ENCODE results near the gene LRRN2. TPM values are rescaled to one million over a fixed set of nuclear protein-coding genes. Genes with fewer than 3 reads are reported as not detected.
"Not testable (repeated sequence)": the region's sequence is repeated elsewhere in the genome, so short reads cannot be mapped to it uniquely, and the experiment has no call there.

LRRN2 gene
- total RNA-seq, 8 experiments from 2014 or later: 0.70 to 24.4 (median 6.0) TPM

DNA sequence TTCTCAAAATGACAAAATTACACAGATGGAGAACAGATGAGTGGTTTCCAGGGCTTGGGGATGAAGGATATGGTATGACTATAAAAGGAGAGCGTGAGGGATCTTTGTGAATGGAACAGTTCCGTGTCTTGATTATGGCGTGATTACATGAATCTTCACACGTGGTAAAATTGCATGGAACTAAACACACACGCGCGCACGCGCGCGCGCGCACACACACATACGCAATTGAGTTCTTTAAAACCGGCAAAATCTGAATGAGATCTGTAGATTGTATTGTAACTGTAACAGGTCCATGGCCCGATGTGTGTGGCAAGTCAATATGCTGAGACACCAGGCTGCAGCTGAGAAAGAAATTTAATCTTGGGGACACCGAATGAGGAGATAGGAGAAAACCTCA lies 11.1 kb upstream of the LRRN2 start:
- Histone ChIP-seq H3K4me1 (replicated peaks in 1 of 2) (peaks cover 20 to 24% of the 10 kb centered on the region in 2 donors), H3K4me3 (no peak overlapping the region), H3K27ac (no peak overlapping the region)
- in situ Hi-C loops (cut with MboI; ENCODE audit: low pct_unique_long_range_greater_than_20kb in 2 of 9, low sequenced_read_pairs in 9 of 9, unreplicated experiment in 9 of 9): no loop called here
- 20 to 96% (median 86%) methylated on average over 3 to 17 of the region's 17 CpGs; no CpG with 5 or more reads in 1 of the 10 experiments for WGBS, 10 experiments
- no peak for ATAC-seq (replicated peaks in 6 of 8)

DNA sequence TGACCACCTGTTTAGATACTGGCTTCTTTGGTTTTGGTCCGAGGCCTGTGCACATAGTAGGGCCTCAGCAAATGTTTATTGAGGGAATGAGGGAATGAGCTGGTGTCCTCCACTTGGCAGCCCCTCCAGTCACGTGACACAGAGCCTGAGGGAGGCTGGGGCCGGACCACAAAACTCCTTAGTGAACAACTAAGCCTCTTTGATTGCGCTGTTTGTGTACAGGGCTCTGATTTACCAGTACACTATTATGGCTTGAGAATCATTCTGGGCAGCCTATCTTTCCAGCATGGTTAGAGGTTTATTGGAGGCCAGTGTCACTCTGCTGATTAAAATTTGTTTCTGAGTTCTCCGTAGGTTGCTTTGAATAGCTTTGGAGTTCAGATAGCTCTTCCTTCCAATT lies 10.2 kb upstream of the LRRN2 start:
- ATAC-seq (replicated peaks in 6 of 8): no peak
- no peak overlapping the region for H3K4me3 ChIP-seq
- in situ Hi-C loops (cut with MboI; ENCODE audit: low pct_unique_long_range_greater_than_20kb in 2 of 9, low sequenced_read_pairs in 9 of 9, unreplicated experiment in 9 of 9): no loop called here
- no peak overlapping the region for H3K27ac ChIP-seq
- 10 to 100% (median 81%) methylated on average over 1 to 5 of the region's 5 CpGs; no CpG with 5 or more reads in 3 of the 10 experiments for WGBS, 10 experiments
- peaks cover 22 to 26% of the 10 kb centered on the region in 2 donors for H3K4me1 ChIP-seq (replicated peaks in 1 of 2)

DNA sequence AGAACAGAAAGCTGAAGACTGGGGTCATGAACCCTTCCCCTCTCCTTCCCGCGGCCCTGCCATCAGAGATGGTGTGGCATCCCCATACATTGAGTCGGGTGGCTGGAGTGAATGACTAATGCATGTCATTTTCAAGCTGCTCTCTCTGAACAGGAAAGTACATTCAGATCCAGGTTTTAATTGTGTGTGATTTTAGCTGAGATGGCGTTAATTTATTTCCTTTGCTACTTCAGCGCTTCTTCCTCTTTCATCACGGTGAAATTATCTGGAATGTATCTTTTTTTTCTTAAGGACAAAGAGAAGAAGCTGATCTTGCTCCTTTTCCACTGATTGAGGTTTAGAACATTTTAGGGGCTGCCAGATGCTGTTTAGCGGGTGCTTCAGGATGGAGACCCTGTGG lies 8.6 kb upstream of the LRRN2 start:
- Histone ChIP-seq H3K4me3 (no peak overlapping the region), H3K27ac (peak overlapping the region in 1 of 2 donors; percentile 8), H3K4me1 (replicated peaks in 1 of 2) (peaks cover 22 to 26% of the 10 kb centered on the region in 2 donors)
- 0 to 100% (median 83%) methylated on average over 1 to 7 of the region's 7 CpGs; no CpG with 5 or more reads in 1 of the 10 experiments for WGBS, 10 experiments
- ATAC-seq (replicated peaks in 6 of 8): peak in 1 of 8 experiments; percentile 19
- in situ Hi-C loops (cut with MboI; ENCODE audit: low pct_unique_long_range_greater_than_20kb in 2 of 9, low sequenced_read_pairs in 9 of 9, unreplicated experiment in 9 of 9): no loop called here

DNA sequence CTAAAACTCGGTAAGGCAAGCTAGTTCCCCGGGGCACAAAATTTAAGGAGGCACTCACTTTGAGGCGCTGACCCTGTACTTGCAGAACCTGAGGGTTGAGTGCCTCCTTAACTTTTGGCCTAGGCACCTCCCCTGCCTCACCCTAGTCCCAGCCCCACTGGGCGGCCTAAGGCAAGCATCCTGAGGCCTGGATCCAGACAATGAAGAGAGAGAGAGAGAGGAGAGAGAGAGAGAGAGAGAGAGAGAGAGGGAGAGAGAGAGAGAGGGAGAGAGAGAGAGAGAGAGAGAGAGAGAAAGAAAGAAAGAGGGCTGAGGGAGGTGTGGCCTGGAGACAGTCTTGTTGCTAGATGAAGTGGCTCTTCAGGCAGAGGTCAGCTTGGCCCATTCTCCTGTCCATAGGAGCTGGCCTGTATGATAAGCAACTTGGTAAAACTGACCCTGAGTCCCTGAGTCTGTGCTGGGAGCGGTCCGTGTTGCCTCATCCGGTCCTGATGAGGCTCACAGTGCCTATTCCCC lies 7.4 kb upstream of the LRRN2 start:
- WGBS, 10 experiments: 10 to 82% (median 67%) methylated on average over 1 to 5 of the region's 7 CpGs; no CpG with 5 or more reads in 3 of the 10 experiments
- ATAC-seq (replicated peaks in 6 of 8): peak in 3 of 8 experiments; percentile 22 to 48 (median 30)
- in situ Hi-C loops (cut with MboI; ENCODE audit: low pct_unique_long_range_greater_than_20kb in 2 of 9, low sequenced_read_pairs in 9 of 9, unreplicated experiment in 9 of 9): no loop called here
- Histone ChIP-seq H3K27ac (no peak overlapping the region), H3K4me1 (replicated peaks in 1 of 2) (peaks cover 22 to 26% of the 10 kb centered on the region in 2 donors), H3K4me3 (no peak overlapping the region)

DNA sequence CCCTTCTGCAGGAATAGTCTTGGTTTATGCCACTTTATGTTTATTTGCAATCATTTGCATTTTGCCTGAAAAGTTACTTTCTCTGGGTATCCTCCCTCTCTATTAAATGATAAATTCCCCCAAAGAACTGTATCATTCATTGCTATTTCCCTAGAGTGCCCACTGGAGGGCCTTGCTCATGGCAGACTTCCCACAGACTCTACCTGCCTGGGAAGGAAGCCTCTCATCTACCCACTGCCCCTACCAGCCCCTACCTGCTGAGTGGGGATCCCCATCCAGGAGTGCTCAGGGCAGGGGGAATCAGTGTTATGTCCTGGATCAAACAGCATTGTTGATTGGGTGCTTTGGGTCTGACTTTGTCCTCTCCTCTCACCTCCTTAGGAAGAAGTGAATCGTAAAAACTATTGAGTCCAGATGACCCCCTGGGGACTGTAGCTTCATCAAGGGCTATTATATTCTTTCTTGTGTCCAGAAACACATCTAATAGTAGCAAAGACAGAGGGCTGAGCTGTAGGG lies 6.8 kb upstream of the LRRN2 start:
- WGBS, 10 experiments: 67 to 100% (median 88%) methylated on average over 1 of the region's 1 CpG; no CpG with 5 or more reads in 5 of the 10 experiments

DNA sequence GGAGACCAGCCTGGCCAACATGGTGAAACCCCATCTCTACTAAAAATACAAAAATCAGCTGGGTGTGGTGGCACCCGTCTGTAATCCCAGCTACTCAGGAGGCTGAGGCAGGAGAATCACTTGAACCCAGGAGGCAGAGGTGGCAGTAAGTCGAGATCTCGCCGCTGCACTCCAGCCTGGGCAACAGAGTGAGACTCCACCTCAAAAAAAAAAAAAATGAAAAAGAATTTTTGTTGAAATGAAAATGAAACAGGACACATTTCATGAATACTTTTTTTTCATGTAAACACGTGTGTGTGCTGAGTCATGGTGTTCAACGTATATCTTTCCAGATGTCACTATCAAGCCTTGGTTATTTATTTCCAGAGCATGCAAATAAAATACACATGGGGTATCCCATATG lies 5.8 kb upstream of the LRRN2 start:
- 0 to 100% (median 82%) methylated on average over 1 to 6 of the region's 6 CpGs; no CpG with 5 or more reads in 1 of the 10 experiments for WGBS, 10 experiments
- H3K27ac ChIP-seq; in situ Hi-C loops (cut with MboI; ENCODE audit: low pct_unique_long_range_greater_than_20kb in 2 of 9, low sequenced_read_pairs in 9 of 9, unreplicated experiment in 9 of 9); H3K4me3 ChIP-seq: not testable (repeated sequence)
- peaks cover 22 to 26% of the 10 kb centered on the region in 2 donors for H3K4me1 ChIP-seq (replicated peaks in 1 of 2)
- ATAC-seq (replicated peaks in 6 of 8): peak in 3 of 8 experiments; percentile 20 to 42 (median 24)

More for the DNA sequence above, 6.8 kb upstream of the LRRN2 start:
- no peak overlapping the region for H3K27ac ChIP-seq
- in situ Hi-C loops (cut with MboI; ENCODE audit: low pct_unique_long_range_greater_than_20kb in 2 of 9, low sequenced_read_pairs in 9 of 9, unreplicated experiment in 9 of 9): no loop called here
- peaks cover 22 to 26% of the 10 kb centered on the region in 2 donors for H3K4me1 ChIP-seq (replicated peaks in 1 of 2)
- peak in 2 of 8 experiments; percentile 17 to 38 for ATAC-seq (replicated peaks in 6 of 8)
- H3K4me3 ChIP-seq: no peak overlapping the region

DNA sequence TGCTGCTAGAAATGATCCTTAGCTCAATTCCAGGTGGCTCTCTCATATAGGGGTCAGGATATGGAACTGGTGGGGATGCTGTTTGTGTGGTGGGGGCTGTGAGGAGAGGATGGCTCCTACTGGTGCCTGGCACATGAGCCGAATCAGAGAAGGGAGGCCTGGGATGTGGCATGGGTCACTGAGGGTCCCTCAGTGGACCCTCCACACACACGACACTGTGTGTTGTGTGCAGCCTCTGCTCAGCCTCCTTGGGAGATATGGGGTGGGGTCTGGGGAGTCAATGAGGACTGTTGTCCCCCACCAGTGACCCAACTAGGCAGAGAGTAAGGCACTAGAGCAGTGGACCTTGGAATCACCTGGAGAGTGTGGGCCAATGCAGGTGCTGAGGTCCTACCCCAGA lies 3.2 kb upstream of the LRRN2 start:
- H3K4me1 ChIP-seq (replicated peaks in 1 of 2): peaks cover 30% of the 10 kb centered on the region in 2 donors
- in situ Hi-C loops (cut with MboI; ENCODE audit: low pct_unique_long_range_greater_than_20kb in 2 of 9, low sequenced_read_pairs in 9 of 9, unreplicated experiment in 9 of 9): no loop called here
- no peak overlapping the region for H3K27ac ChIP-seq
- 71 to 79% methylated on average over 1 to 2 of the region's 2 CpGs; no CpG with 5 or more reads in 8 of the 10 experiments for WGBS, 10 experiments
- ATAC-seq (replicated peaks in 6 of 8): no peak
- H3K4me3 ChIP-seq: no peak overlapping the region

DNA sequence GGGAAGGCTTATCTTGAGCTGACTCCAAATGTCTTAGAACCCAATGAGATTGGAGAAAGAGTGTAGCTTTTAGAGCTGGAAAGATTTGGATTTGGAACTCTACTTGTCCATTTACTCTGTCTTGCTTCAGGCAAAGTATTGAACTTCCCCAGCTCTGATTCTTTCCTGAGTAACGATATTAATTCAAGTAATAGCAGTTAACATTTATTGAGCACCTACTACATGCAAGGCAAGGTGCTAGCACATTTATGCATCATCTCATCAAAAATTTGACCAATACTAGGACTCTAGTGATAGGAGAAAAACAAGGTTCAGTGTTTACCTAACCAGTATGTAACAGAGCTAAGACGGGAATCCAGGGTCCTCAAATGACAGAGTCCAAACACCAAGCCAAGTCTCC lies 2.5 kb upstream of the LRRN2 start:
- no peak for ATAC-seq (replicated peaks in 6 of 8)
- in situ Hi-C loops (cut with MboI; ENCODE audit: low pct_unique_long_range_greater_than_20kb in 2 of 9, low sequenced_read_pairs in 9 of 9, unreplicated experiment in 9 of 9): no loop called here
- 0 to 100% (median 96%) methylated on average over 1 to 2 of the region's 2 CpGs; no CpG with 5 or more reads in 1 of the 10 experiments for WGBS, 10 experiments
- no peak overlapping the region for H3K27ac ChIP-seq
- no peak overlapping the region for H3K4me3 ChIP-seq
- H3K4me1 ChIP-seq (replicated peaks in 1 of 2): peaks cover 28 to 29% of the 10 kb centered on the region in 2 donors

DNA sequence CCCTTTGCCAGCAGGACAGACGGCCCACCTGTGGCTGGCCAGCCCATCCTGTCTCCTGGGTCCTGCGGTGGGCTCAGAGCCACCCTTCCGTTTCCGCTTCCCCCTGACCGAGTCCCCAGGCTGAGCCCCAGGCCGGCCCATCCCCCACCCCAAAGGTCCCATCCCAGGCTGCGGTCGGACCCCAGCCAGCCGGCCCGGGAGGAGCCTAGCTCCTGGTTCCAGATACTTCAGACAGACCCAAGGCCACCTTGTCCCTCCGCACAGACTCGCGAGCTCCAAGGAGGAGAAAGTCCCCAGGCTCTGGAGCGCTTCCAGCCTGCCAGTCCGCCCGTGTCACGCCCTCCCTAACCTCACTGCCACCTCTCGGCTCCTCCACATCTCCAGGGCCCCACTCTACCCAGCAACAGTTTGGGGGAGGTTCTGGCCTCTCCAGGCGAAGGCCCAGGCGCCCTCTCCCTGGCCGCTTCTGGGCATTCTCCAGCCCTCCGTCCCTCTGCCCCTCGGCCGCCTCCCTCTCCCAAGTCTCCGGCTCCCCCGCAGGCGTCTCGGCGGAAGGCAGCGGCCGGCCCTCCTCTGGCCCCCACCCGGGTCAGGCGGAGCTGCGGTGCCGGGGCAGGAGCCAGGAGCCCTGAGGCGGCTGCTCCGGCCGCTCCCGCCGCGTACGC lies 835 bp downstream of the LRRN2 start:
- peak overlapping the region; percentile 40 to 49 (median 47) for H3K4me3 ChIP-seq
- in situ Hi-C loops (cut with MboI; ENCODE audit: low pct_unique_long_range_greater_than_20kb in 2 of 9, low sequenced_read_pairs in 9 of 9, unreplicated experiment in 9 of 9): no loop called here
- no peak overlapping the region for H3K27ac ChIP-seq
- H3K4me1 ChIP-seq (replicated peaks in 1 of 2): peaks cover 24 to 26% of the 10 kb centered on the region in 2 donors
- peak; percentile 52 to 82 (median 64) for ATAC-seq (replicated peaks in 6 of 8)
- WGBS, 10 experiments: 3 to 26% (median 21%) methylated on average over 8 to 12 of the region's 42 CpGs; no CpG with 5 or more reads in 7 of the 10 experiments

DNA sequence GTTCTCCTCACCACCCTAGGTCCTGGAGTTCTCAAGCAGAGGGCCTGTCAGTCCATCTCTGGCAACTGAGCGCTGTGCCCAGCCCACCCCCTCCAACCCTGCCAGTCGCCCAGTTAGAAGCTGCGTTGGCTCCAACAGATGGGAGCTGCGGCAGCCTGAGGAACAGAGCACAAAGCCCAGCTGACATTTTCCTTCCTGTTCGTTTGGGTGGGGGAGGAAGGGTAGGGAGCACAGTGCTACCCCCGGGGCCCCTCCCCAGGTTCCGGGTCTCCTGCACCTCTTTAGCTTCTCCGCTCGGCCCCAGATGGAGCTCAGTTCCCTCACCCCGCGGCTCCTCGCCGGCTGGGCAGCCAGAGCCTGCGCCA lies 1.4 kb downstream of the LRRN2 start:
- H3K27ac ChIP-seq: no peak overlapping the region

DNA sequence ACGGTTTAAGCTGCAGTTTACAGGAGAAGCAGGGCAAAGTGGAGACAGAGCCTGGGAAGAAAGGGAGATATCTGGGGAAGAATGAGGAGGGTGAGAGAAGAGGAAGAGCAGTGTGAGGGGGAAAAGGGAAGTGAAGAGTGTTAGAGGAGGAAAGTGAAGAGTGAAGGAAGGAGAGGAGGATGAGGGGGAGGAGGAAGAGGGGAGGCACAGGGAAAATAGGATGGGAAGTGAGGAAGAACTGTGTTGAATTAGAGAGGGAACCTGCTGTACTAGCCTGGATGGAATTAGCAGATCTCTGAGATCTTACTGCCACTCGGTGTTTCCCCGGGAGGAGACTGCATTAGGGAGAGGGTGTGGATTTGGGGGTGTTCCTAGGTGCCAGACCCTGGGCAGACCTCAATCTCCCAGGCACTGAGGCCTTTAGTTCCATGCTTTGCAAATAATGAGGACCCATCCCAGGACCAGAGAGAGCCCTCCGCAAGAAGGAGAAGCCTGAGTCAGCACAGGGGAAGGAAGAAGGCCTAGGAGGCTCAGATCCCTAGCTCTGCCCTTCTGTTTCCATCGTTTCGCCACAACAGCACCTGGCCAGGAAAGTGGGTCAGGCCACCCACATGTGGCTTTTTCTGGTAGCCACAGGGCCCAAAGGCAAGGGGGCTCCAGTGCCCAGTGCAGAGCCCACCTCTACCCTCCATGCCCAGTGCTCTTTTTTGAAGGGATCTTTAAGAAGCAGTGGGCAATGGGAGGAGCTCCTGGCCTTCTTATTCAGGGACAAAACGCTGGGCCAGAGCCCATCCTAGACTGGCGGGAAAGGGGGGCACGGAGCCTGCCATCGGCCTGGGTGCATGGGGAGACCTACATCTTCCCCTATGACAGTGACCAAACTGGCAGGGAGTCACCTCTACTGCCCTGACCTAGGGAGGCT lies 2.0 kb downstream of the LRRN2 start:
- WGBS, 10 experiments: 0 to 100% (median 86%) methylated on average over 2 to 9 of the region's 10 CpGs; no CpG with 5 or more reads in 1 of the 10 experiments
- no peak overlapping the region for H3K27ac ChIP-seq
- in situ Hi-C loops (cut with MboI; ENCODE audit: low pct_unique_long_range_greater_than_20kb in 2 of 9, low sequenced_read_pairs in 9 of 9, unreplicated experiment in 9 of 9): no loop called here
- H3K4me1 ChIP-seq (replicated peaks in 1 of 2): peaks cover 24 to 26% of the 10 kb centered on the region in 2 donors
- H3K4me3 ChIP-seq: peak overlapping the region in 2 of 5 donors; percentile 46 to 48
- no peak for ATAC-seq (replicated peaks in 6 of 8)

More for the DNA sequence above, 1.4 kb downstream of the LRRN2 start:
- H3K4me1 ChIP-seq (replicated peaks in 1 of 2): peaks cover 24 to 26% of the 10 kb centered on the region in 2 donors
- in situ Hi-C loops (cut with MboI; ENCODE audit: low pct_unique_long_range_greater_than_20kb in 2 of 9, low sequenced_read_pairs in 9 of 9, unreplicated experiment in 9 of 9): no loop called here
- WGBS, 10 experiments: 50 to 59% (median 53%) methylated on average over 4 to 6 of the region's 14 CpGs; no CpG with 5 or more reads in 6 of the 10 experiments
- H3K4me3 ChIP-seq: peak overlapping the region; percentile 40 to 49 (median 47)
- ATAC-seq (replicated peaks in 6 of 8): no peak

DNA sequence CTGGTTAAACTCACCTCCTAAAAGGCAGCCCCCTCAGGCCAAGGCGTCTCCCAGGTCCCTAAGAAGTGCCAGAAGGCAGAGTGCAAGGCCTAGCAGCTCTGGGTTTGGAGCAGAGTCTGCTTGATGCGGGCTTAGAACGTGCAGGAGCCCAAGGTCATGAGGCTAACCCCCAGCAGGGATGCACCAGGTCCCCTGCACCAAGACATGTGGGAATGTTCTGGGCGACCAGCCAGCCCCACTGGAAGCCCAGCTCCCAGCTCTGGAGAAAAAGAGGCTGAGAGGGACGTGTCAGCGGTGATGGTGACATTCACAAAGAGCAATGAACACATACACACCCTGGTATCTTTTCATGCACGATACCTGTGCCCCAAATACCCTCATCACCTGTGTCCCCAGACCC lies 5.1 kb downstream of the LRRN2 start:
- Histone ChIP-seq H3K4me1 (replicated peaks in 1 of 2) (peaks cover 18 to 21% of the 10 kb centered on the region in 2 donors), H3K4me3 (no peak overlapping the region), H3K27ac (no peak overlapping the region)
- in situ Hi-C loops (cut with MboI; ENCODE audit: low pct_unique_long_range_greater_than_20kb in 2 of 9, low sequenced_read_pairs in 9 of 9, unreplicated experiment in 9 of 9): no loop called here
- no peak for ATAC-seq (replicated peaks in 6 of 8)
- 0 to 95% (median 69%) methylated on average over 1 to 6 of the region's 7 CpGs; no CpG with 5 or more reads in 3 of the 10 experiments for WGBS, 10 experiments
